Measurements from ENCODE around the gene TBC1D24.

DNA sequence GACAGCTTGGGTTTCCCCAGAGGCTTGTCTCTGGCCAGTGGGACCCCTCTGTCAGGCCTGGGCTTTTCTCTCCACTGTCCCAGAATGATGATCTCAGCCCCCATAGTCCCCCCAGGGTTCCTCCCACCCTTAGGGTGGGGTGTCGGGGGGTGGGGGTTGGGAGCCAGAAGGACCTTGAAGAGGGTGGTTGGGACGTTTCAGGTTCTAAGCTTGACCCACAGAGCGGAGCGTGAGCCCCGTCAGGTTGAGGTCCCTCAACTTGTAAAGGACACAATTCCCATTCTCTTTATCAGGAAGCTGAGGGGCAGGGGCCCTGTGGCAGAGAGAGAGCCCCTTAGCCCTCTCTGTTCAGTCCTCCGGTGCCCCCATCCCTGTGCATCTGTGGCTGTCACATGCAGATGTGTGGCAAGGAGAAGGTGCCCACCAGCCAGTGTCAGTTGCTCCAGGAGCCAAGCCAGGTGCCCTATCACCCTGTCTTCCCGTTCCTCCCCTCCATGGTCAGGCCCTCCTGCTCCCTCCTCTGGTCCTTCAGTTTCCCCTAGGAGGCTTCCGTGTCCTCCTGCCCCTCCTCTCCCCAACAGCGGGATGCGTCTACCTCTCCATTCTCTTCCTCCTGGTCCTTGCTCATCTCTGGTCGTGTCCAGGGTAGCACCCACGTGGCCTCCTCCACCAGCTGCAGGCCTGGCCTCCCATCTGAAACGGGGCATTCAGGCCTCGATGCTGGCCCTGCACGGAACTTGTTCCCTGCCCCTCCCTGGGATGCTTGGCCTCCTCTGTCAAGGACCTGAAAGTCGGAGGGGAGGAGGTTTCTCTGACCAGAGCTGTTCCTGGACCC lies 5.3 kb upstream of the TBC1D24 start:
- TF ChIP-seq POLR2AphosphoS5 (IDR thresholded peaks at IDR 0.05): no peak
- TF ChIP-seq EP300 (IDR thresholded peaks at IDR 0.05; ENCODE audit: low read depth): no peak
- TF ChIP-seq, protein P1, sequence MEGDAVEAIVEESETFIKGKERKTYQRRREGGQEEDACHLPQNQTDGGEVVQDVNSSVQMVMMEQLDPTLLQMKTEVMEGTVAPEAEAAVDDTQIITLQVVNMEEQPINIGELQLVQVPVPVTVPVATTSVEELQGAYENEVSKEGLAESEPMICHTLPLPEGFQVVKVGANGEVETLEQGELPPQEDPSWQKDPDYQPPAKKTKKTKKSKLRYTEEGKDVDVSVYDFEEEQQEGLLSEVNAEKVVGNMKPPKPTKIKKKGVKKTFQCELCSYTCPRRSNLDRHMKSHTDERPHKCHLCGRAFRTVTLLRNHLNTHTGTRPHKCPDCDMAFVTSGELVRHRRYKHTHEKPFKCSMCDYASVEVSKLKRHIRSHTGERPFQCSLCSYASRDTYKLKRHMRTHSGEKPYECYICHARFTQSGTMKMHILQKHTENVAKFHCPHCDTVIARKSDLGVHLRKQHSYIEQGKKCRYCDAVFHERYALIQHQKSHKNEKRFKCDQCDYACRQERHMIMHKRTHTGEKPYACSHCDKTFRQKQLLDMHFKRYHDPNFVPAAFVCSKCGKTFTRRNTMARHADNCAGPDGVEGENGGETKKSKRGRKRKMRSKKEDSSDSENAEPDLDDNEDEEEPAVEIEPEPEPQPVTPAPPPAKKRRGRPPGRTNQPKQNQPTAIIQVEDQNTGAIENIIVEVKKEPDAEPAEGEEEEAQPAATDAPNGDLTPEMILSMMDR (IDR thresholded peaks at IDR 0.05): no peak
